B cell (primary cell): ENCODE measurements around the gene DDX39B. TPM values are rescaled to one million over a fixed set of nuclear protein-coding genes. Genes with fewer than 3 reads are reported as not detected.
A peak's percentile ranks its signal among the peaks of the same experiment; 100 is the strongest.

Experiments
- ATAC-seq: fragments of 200-7000 bp; cut with Tn5 transposase; one replicate; pipeline ENCODE4 v1.10.0; 2021; ENCODE audit warnings: low read depth, mild to moderate bottlenecking, moderate number of reproducible peaks, moderate library complexity
- CTCF ChIA-PET: fragments of 350-600 bp; sonication (Branson Sonifier 250); formaldehyde crosslinking; loops from one replicate; lab custom pipeline; 2021; ENCODE audit warnings: antibody characterized with exemption, inconsistent platforms; lab: Charles Lee
- POLR2A ChIA-PET: fragments of 350-600 bp; sonication (Branson Sonifier 250); formaldehyde crosslinking; loops from one replicate; lab custom pipeline; 2021; ENCODE audit warnings: antibody characterized with exemption; lab: Charles Lee
- DNase-seq: peaks from one replicate; pipeline ENCODE4 v3.0.0; 2013
- H2AFZ ChIP-seq: 2 replicates; pipeline ENCODE4 v1.6.1; 2012; ENCODE audit warnings: mild to moderate bottlenecking, low read depth, low read length; ENCODE audit not compliant: insufficient read depth, poor library complexity, severe bottlenecking
- H3K27ac ChIP-seq, 2 donors: 1 replicate in 1 of 2; 2 replicates in 1 of 2; pipeline ENCODE4 v1.5.1; 2012 to 2013; ENCODE audit warnings: low read length in 2 of 2, mild to moderate bottlenecking in 2 of 2, moderate library complexity in 1 of 2
- H3K27me3 ChIP-seq, 4 experiments: fragments of 200-600 bp in 1 of 4; sonication (generic) in 1 of 4; replicated peaks in 1 of 4; 1 replicate in 2 of 4; 2 replicates in 2 of 4; pipeline versions ENCODE4 v1.6.1 to v1.7.0; 2013 to 2016; ENCODE audit warnings: low read length in 3 of 4, mild to moderate bottlenecking in 2 of 4, mixed read lengths in 1 of 4, moderate library complexity in 1 of 4; ENCODE audit not compliant: insufficient read depth in 4 of 4, control insufficient read depth in 3 of 4; ENCODE audit errors: control extremely low read depth in 1 of 4
- H3K36me3 ChIP-seq, 2 experiments: replicated peaks in 1 of 2; 1 replicate in 1 of 2; 2 replicates in 1 of 2; pipeline versions ENCODE4 v1.6.1 to v1.7.1; 2013; ENCODE audit warnings: low read length in 1 of 2; ENCODE audit not compliant: insufficient read depth in 2 of 2, control insufficient read depth in 1 of 2; ENCODE audit errors: control extremely low read depth in 1 of 2, extremely low read depth in 1 of 2
- H3K4me1 ChIP-seq, 2 donors: fragments of 200-600 bp in 1 of 2; sonication (generic) in 1 of 2; 1 replicate in 1 of 2; 2 replicates in 1 of 2; pipeline versions ENCODE4 v1.5.1 to v1.6.1; 2013 to 2017; ENCODE audit warnings: low read length in 2 of 2; ENCODE audit not compliant: control insufficient read depth in 2 of 2, insufficient read depth in 2 of 2
- H3K4me2 ChIP-seq: replicated peaks from 2 replicates; pipeline ENCODE3; 2012; ENCODE audit warnings: mild to moderate bottlenecking, low read depth, low read length; ENCODE audit not compliant: poor library complexity, severe bottlenecking
- H3K4me3 ChIP-seq, 5 experiments: fragments of 200-600 bp in 1 of 5; sonication (generic) in 1 of 5; 1 replicate in 3 of 5; 2 replicates in 2 of 5; pipeline versions ENCODE4 v1.5.1 to v1.7.0; 2011 to 2016; ENCODE audit warnings: low read length in 4 of 5, mild to moderate bottlenecking in 4 of 5, low read depth in 2 of 5, control low read depth in 1 of 5, moderate library complexity in 1 of 5; ENCODE audit not compliant: insufficient read depth in 1 of 5; ENCODE audit errors: control extremely low read depth in 1 of 5, extremely low read depth in 1 of 5
- H3K79me2 ChIP-seq: fragments of 200-600 bp; sonication (generic); one replicate; pipeline ENCODE4 v1.6.0; 2016; ENCODE audit warnings: low read length; ENCODE audit not compliant: control insufficient read depth, insufficient read depth
- H3K9ac ChIP-seq: fragments of 200-600 bp; sonication (generic); 2 replicates; pipeline ENCODE4 v1.6.1; 2017; ENCODE audit warnings: mild to moderate bottlenecking, low read length, moderate library complexity
- H3K9me3 ChIP-seq, 3 donors: one replicate each; pipeline versions ENCODE4 v1.6.1 to v1.7.1; 2013; ENCODE audit warnings: low read length in 2 of 3; ENCODE audit not compliant: control insufficient read depth in 2 of 3, insufficient read depth in 1 of 3; ENCODE audit errors: control extremely low read depth in 1 of 3
- H4K20me1 ChIP-seq: 2 replicates; pipeline ENCODE4 v1.6.0; 2012; ENCODE audit warnings: mild to moderate bottlenecking, low read length; ENCODE audit not compliant: insufficient read depth, control insufficient read depth, poor library complexity, severe bottlenecking
- H3K27ac Mint-ChIP-seq: one replicate; pipeline ENCODE4 v1.8.0; 2021; ENCODE audit warnings: mixed read lengths
- H3K27me3 Mint-ChIP-seq: one replicate; pipeline ENCODE4 v1.8.0; 2021; ENCODE audit warnings: mixed read lengths
- H3K4me1 Mint-ChIP-seq: one replicate; pipeline ENCODE4 v1.8.0; 2021; ENCODE audit warnings: mixed read lengths
- H3K4me3 Mint-ChIP-seq: one replicate; pipeline ENCODE4 v1.8.0; 2021; ENCODE audit warnings: mixed read lengths
- H3K9me3 Mint-ChIP-seq: one replicate; pipeline ENCODE4 v1.8.0; 2022; ENCODE audit warnings: mixed read lengths; ENCODE audit not compliant: insufficient read depth
- EZH2 ChIP-seq: IDR thresholded peaks from 2 replicates; pipeline ENCODE4 v1.6.1; 2012; ENCODE audit warnings: borderline replicate concordance, low read depth, mild to moderate bottlenecking, moderate library complexity, low read length; ENCODE audit not compliant: insufficient read depth, poor library complexity, severe bottlenecking
- WGBS: methylation state at CpG from one replicate; pipeline ENCODE4 v1.1.5; 2013; ENCODE audit warnings: missing lambda C conversion rate; ENCODE audit not compliant: insufficient coverage; 5-methylcytosine and 5-hydroxymethylcytosine counted together
- intact Hi-C: fragments of 100-400 bp; cut with micrococcal nuclease; formaldehyde crosslinking; loops from one replicate; pipeline ENCODE4 v1.10.0; 2022
- polyA plus RNA-seq: library from polyadenylated mRNA; depleted of rRNA; stranded (reverse); fragments of >200 nt; gene quantifications from 2 replicates; pipeline ENCODE4 v1.2.3, GENCODE V29; 2012
- total RNA-seq, 2 donors: library from RNA; stranded (reverse); fragments of 120-200 nt in 1 of 2; gene quantifications; 1 replicate in 1 of 2; 2 replicates in 1 of 2; pipeline versions ENCODE4 v1.2.3 to v1.2.4, GENCODE V29; 2013 to 2022
- TF ChIP-seq, protein P1 (sequence below): fragments of 200-600 bp; IDR thresholded peaks from one replicate; pipeline ENCODE4 v1.8.0; 2022; ENCODE audit warnings: antibody characterized with exemption, mild to moderate bottlenecking

Gene DDX39B
- total and polyA plus RNA-seq, 2 donors (not counting 1 experiment from before 2014, with no cell fraction given): 576 to 838 TPM

DNA sequence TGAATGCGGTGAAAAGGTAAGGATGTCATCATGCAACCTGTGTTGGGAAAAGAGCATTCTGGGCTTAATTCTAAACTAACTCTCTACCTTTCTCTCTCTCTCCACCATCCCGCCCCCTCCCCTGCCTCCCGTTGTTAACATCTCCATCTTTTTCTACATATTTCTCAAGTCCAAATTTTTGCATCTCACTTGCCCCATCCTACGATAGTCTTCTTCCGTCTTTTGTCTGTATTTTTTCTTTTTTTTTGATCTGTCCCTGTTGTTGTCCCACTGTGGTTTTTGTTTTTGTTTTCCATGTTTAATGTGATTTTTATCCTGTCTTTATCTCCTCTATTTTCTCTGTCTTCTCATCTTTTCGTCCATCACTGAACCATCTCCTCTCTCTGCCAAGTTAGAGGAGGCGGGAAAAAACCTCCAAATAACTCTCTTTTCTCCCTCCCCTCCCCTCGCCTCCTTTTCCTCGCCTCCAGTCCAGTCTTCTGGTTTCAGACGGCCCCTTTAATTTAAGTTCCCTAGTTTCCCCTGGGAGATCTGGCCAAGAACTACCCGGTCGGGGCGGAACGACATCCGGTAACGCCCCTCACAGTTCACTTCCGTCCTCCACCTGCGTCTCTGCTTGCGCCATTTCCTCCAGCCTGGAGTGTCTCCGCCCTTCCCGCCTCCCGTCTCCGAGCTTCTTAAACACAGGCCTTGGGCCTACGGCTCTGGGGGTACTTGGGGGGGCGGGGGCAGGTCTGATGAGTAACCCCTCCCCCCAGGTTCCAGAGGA lies 5.3 kb upstream of the DDX39B start, which contains the start of gene NFKBIL1:
TSS of gene NFKBIL1 (plus strand) at position 651 of the 769 bp plus-strand sequence. CDS start at position 738, 87 bp downstream.
- Histone ChIP-seq H3K9me3 (peaks cover 0 to 3% (median 0%) of the 10 kb centered on the region in 3 donors), H3K27me3 (no peaks in the 10 kb centered on the region), H3K79me2 (peaks cover 34% of the 10 kb centered on the region), H3K27ac (peak within 1 kb of the TSS; percentile 80 to 83), H4K20me1 (no peaks in the 10 kb centered on the region), H2AFZ (peak within 1 kb of the TSS; percentile 61), H3K4me2 (peak within 1 kb of the TSS; percentile 88), H3K36me3 (peaks cover 0 to 3% of the 10 kb centered on the region in 2 experiments), H3K9ac (peak within 1 kb of the TSS; percentile 70), H3K4me3 (peak within 1 kb of the TSS; percentile 40 to 69 (median 56)), H3K4me1 (peaks cover 30 to 53% of the 10 kb centered on the region in 2 donors)
- DNase-seq (peak; percentile 96), ATAC-seq (peak; percentile 84)
- ChIA-PET POLR2A (interaction anchor here (0.6 to 42.6 kb wide), 11 partner anchors 9 to 316 kb away, joined by 3 to 1450 read pairs (median 4); partner anchors contain the start of genes LST1, LTA, LTB and NCR3), CTCF (interaction anchor here (0.7 to 29.4 kb wide), 10 partner anchors 20 to 405 kb away, joined by 3 to 2241 read pairs (median 6); partner anchors contain the start of genes C6orf47, LST1, LTA and LTB)
- under 1% methylated on average over 15 of the region's 25 CpGs for WGBS
- intact Hi-C loops: loop anchor here (1.0 to 2.0 kb wide), 7 partner anchors 14 to 608 kb away; partner anchors contain the start of genes EHMT2, PPT2 and PRRC2A
- TF ChIP-seq, protein P1, sequence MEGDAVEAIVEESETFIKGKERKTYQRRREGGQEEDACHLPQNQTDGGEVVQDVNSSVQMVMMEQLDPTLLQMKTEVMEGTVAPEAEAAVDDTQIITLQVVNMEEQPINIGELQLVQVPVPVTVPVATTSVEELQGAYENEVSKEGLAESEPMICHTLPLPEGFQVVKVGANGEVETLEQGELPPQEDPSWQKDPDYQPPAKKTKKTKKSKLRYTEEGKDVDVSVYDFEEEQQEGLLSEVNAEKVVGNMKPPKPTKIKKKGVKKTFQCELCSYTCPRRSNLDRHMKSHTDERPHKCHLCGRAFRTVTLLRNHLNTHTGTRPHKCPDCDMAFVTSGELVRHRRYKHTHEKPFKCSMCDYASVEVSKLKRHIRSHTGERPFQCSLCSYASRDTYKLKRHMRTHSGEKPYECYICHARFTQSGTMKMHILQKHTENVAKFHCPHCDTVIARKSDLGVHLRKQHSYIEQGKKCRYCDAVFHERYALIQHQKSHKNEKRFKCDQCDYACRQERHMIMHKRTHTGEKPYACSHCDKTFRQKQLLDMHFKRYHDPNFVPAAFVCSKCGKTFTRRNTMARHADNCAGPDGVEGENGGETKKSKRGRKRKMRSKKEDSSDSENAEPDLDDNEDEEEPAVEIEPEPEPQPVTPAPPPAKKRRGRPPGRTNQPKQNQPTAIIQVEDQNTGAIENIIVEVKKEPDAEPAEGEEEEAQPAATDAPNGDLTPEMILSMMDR: peak; percentile 50
- no peak for TF ChIP-seq EZH2
- Mint-ChIP-seq H3K9me3 (no peaks in the 10 kb centered on the region), H3K4me1 (peaks cover 48% of the 10 kb centered on the region), H3K4me3 (peak within 1 kb of the TSS; percentile 87), H3K27me3 (no peaks in the 10 kb centered on the region), H3K27ac (peak within 1 kb of the TSS; percentile 88)
